ES-I3 (cell line): ENCODE results near the gene DLX3.

Source experiments
- H3K36me3 ChIP-seq: 2 replicates; pipeline ENCODE4 v1.6.1; 2013; ENCODE audit warnings: mild to moderate bottlenecking, low read length, control low read depth, moderate library complexity; ENCODE audit not compliant: insufficient read depth
- H3K4me1 ChIP-seq: 2 replicates; pipeline ENCODE4 v1.6.1; 2013; ENCODE audit warnings: mild to moderate bottlenecking, control low read depth, low read length; ENCODE audit not compliant: insufficient read depth
- H3K9ac ChIP-seq: 2 replicates; pipeline ENCODE4 v1.6.1; 2013; ENCODE audit warnings: low read depth, mild to moderate bottlenecking, low read length, moderate library complexity
- H3K9me3 ChIP-seq: 2 replicates; pipeline ENCODE4 v1.6.1; 2013; ENCODE audit warnings: mild to moderate bottlenecking, low read length, moderate library complexity; ENCODE audit not compliant: control insufficient read depth, insufficient read depth

Gene DLX3

DNA sequence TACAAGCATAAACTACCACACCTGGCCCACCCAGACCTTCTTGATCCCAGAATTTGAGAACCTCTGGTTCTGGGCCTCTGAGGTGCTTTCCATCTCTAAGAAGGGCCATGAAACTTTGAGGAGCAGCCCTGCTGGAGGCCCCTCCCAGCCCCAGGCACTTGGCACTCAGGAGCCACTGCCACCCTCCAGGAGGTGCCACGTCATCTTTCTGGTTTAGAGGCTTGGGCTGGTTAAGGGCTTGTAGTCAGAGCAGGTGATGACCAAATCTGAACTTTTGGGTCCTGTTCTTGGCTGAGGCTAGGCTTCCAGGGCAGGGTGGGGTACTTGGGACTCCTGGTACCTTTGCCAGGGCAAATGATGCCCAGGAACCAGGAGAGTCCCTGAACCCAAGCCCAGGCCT lies 39.9 kb downstream of the DLX3 start:
- Histone ChIP-seq H3K9ac (no peak overlapping the region), H3K9me3 (no peaks in the 10 kb centered on the region), H3K4me1 (peaks cover 12% of the 10 kb centered on the region; the same call in 1 of the 2 replicates), H3K36me3 (no peaks in the 10 kb centered on the region)

- no peak overlapping the region for H3K9ac ChIP-seq
- H3K9me3 ChIP-seq, result no peaks in the 10 kb centered on the region
- no peaks in the 10 kb centered on the region for H3K36me3 ChIP-seq
- H3K4me1 ChIP-seq, result peaks cover 9% of the 10 kb centered on the region; the same call in 1 of the 2 replicates
Observed at GRCh38 chr17:49952912-49953497, 42.0 kb downstream of the DLX3 start.

- Histone ChIP-seq H3K36me3 (no peaks in the 10 kb centered on the region), H3K9me3 (no peaks in the 10 kb centered on the region), H3K4me1 (peaks cover 9% of the 10 kb centered on the region; the same call in 1 of the 2 replicates), H3K9ac (no peak overlapping the region)
Observed at GRCh38 chr17:49952209-49952911, 42.7 kb downstream of the DLX3 start.

DNA sequence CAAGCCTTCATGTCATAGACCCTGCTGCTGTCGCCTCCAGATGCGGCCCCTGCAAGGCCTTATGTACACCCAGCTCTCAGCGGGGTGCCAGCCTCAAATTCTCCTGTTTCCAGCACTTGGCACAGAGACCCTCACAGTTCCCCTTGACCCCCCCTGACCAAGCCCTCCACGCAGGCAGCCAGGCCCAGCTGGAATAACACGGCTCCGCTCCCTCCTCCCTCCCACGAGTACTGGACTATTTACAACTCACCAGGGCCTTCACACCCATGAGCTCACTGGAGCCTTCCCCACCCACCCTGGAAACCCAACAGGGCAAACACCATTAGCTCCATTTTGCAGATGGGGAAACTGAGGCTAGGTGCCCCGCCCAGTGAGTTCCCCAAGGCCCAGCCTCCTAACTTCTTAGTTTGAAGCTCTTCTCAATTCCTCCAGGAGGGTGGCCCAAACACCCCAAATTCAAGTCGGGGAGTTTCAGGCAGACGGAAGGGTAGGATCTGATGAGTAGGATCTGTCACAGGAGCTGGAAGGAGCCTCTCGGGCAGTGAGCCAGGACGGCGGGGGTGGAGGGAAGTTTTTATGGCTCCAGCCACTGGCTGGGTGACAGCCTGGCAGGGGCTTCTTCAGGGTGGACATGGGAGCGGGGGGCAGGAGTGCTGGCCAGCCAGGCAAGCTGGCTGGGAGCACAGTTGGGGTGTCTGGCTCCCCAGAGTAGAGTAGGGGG lies 43.5 kb downstream of the DLX3 start:
- Histone ChIP-seq H3K9ac (no peak overlapping the region), H3K9me3 (no peaks in the 10 kb centered on the region), H3K4me1 (peaks cover 9% of the 10 kb centered on the region; the same call in 1 of the 2 replicates), H3K36me3 (no peaks in the 10 kb centered on the region)

- H3K4me1 ChIP-seq, result peaks cover 10% of the 10 kb centered on the region; the same call in 1 of the 2 replicates
- H3K9ac ChIP-seq, result no peak overlapping the region
- no peaks in the 10 kb centered on the region for H3K36me3 ChIP-seq
- no peaks in the 10 kb centered on the region for H3K9me3 ChIP-seq
Observed at GRCh38 chr17:49949634-49950033, 45.4 kb downstream of the DLX3 start.

- Histone ChIP-seq H3K36me3 (no peaks in the 10 kb centered on the region), H3K9me3 (no peaks in the 10 kb centered on the region), H3K4me1 (peaks cover 9% of the 10 kb centered on the region; the same call in 1 of the 2 replicates), H3K9ac (no peak overlapping the region)
Observed at GRCh38 chr17:49946964-49947584, 48.0 kb downstream of the DLX3 start.

- no peak overlapping the region for H3K9ac ChIP-seq
- peaks cover 9% of the 10 kb centered on the region; the same call in 1 of the 2 replicates for H3K4me1 ChIP-seq
- no peaks in the 10 kb centered on the region for H3K9me3 ChIP-seq
- no peaks in the 10 kb centered on the region for H3K36me3 ChIP-seq
Observed at GRCh38 chr17:49946208-49946607, 48.8 kb downstream of the DLX3 start.

- Histone ChIP-seq H3K4me1 (peaks cover 9% of the 10 kb centered on the region; the same call in 1 of the 2 replicates), H3K36me3 (no peaks in the 10 kb centered on the region), H3K9me3 (no peaks in the 10 kb centered on the region), H3K9ac (no peak overlapping the region)
Observed at GRCh38 chr17:49944273-49944870, 50.7 kb downstream of the DLX3 start.

- Histone ChIP-seq H3K36me3 (no peaks in the 10 kb centered on the region), H3K9ac (no peak overlapping the region), H3K9me3 (no peaks in the 10 kb centered on the region), H3K4me1 (peaks cover 9% of the 10 kb centered on the region; the same call in 1 of the 2 replicates)
Observed at GRCh38 chr17:49942947-49943346, 52.1 kb downstream of the DLX3 start.

DNA sequence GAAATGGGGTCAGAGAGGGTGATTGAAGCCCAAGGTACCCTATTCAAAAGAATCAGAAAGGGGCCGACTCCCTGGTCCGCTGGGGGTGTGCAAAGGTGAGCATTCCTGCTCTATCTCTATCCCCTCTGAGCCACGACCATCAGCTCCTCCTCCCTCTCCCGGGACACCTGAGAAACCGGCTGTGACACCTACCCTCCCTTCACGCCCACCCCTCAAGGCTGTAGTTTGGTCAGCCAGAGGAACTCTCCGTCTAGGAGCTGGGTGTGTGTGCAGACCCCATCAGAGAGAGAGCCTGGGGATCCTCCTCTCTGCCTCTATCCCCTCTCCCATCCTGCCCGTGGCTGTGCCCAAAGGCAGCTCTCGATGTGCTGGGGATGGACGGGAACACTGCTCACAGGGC lies 53.6 kb downstream of the DLX3 start:
- H3K4me1 ChIP-seq, result peaks cover 9% of the 10 kb centered on the region; the same call in 1 of the 2 replicates

More for the DNA sequence above, 53.6 kb downstream of the DLX3 start:
- H3K9ac ChIP-seq, result no peak overlapping the region
- H3K36me3 ChIP-seq, result no peaks in the 10 kb centered on the region
- H3K9me3 ChIP-seq, result no peaks in the 10 kb centered on the region
